CD1c-positive myeloid dendritic cell (primary cell): ENCODE data around the gene HM13.
A peak's percentile ranks its signal among the peaks of the same experiment; 100 is the strongest.
"Not testable (repeated sequence)": the region's sequence is repeated elsewhere in the genome, so short reads cannot be mapped to it uniquely, and the experiment has no call there.

Experiments used
- DNase-seq: peaks from one replicate; pipeline ENCODE4 v3.0.0-alpha.2; 2016; ENCODE audit errors: extremely low spot score

The HM13 gene

GRCh38 chr20:31593221-31594001, 79.2 kb downstream of the HM13 start:
- DNase-seq: no peak

- DNase-seq: no peak
These were observed 79.8 kb downstream of the HM13 start for GRCh38 chr20:31594002-31594557.

- no peak for DNase-seq
These were observed 80.5 kb downstream of the HM13 start for GRCh38 chr20:31594558-31595379.

DNA sequence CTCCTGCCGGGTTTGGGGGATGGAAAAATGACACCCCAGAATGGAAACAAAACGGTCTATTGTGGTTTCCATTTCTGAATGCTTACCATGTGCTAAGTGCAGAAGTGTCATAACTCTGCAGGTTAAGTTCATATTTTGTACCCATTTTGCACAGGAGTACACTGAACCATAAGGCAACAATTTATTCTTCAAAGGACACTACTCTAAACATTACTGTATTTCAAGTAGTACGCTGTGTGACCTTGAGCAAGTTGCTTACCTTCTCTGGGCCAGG, 81.1 kb downstream of the HM13 start:
- DNase-seq: no peak

DNA sequence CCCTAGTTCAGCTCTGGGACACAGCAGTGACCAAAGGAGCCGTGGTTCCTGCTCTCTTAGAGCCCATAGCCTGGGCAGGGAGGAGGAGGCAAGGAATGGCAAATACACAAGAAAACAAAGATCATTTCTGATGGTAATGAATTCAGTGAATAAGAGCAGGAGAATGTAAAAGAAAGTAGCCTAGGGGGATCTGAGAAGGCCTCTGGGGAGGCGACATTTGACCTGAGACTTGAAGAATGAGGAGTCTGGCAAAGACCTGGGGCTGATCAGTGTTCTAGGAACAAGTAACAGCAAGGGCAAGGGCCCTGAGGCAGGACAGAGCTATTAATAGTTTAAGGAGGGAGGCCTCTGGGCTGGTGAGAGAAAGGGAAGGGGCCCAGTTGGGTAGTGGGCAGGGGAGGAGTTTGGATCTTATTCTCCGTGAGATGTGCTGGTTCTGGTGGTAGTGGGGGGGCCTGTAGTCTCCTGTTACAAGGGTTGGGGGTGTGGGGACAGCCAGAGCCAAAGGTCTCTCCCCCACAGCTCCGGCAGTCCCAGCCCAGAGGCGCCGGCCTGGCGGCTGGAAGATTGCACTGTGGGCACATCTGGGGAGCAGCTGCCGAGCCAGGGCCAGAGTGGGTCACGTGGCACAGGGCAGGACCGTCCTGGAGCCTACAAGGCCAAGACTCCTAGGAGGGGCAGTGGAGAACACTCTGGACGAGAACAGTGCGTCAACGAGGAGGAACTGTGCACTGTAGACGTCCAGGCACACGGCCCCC, 81.6 kb downstream of the HM13 start:
- DNase-seq: no peak

DNA sequence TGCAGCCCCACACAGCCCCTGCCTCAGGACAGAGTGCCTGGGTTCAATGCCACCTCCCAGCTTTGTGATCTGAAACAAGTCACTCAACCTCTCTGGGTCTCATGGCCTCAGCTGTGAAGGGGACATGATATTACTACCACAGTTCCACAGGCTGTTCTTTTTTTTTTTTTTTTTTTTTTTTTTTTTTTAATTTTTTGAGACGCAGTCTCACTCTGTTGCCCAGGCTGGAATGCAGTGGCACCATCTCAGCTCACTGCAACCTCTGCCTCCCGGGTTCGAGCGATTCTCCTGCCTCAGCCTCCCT, 82.1 kb downstream of the HM13 start:
- DNase-seq: not testable (repeated sequence)

DNA sequence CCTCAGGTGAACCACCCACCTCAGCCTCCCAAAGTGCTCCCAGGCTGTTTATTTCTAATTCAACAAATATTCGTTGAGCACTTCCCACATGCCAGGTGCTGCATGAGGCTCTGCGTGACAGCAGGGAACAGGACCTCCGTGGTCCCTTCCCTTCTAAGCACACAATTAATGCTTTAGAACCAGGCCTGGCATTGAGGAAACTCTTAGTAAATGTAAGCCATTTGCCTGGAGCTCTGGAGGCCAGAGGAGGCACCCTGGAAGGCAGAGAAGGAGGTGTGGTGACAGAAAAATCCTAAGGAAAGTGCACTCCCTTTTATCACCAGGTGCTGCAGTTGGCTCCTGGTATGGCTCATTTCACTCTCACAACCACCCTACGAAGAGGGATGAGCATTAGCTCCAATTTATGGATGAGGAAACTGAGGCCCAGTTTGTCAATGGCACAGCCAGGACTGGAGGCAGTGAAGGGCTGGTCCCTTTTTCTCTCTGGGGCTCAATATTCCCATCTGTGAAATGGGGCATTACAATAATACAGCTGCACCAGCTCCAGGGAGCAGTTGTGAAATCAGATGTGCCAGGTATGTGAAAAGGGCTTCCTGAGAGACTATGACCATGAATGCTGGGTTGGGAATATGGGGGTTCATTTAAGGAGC, 82.7 kb downstream of the HM13 start:
- DNase-seq: no peak

GRCh38 chr20:31597481-31597855, 83.2 kb downstream of the HM13 start:
- DNase-seq: no peak

DNA sequence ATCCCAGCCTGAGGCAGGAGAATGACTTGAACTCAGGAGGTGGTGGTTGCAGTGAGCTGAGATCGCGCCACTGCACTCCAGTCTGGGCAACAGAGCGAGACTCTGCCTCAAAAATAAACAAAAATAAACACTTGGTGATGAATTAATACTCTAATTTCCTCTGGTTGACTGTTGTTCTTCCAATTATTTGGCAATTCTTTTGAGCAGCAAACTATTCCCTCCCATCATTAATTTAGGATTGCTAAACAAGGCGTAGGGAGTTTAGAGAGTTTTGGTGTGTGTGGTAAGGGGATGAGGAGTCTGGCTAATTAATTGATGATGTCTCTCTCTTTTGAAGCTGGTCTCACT, 88.2 kb downstream of the HM13 start:
- DNase-seq: no peak

- peak; percentile 33 for DNase-seq
These were observed 88.7 kb downstream of the HM13 start for GRCh38 chr20:31602779-31603441.

DNA sequence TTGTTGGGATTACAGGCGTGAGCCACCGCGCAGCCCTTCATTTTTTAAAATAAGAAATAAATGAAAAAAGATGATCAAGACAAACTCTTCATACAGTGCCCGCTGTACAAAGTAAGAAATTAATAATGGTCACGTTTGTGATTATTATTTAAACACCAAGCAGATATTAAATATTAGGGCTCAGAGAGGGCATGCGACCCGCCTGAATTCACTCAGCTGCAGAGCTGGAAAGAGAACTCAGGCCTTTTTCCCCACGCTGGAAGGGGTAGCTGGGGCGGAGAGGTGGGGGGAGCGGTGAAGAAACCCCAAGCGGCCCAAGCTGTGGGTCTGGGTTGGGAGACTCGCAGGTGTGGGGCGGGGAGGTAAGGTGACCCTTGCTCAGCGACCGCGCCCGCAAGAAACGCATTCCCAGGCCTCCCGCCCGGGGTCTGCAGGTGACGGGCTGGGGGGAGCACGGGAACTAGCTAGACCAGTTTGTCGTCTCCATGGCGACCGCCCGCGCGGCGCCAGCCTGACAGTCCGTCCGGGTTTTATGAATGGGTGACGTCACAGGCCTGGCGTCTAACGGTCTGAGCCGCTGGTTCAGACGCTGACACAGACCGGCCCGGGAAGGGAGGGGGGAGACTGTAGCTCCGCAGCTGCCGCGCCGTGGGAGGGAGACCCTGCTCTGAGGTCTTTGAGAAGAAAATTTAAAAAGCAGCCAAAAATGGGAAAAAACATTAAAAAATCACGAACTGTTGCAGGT, 89.8 kb downstream of the HM13 start:
- DNase-seq: peak; percentile 94

DNA sequence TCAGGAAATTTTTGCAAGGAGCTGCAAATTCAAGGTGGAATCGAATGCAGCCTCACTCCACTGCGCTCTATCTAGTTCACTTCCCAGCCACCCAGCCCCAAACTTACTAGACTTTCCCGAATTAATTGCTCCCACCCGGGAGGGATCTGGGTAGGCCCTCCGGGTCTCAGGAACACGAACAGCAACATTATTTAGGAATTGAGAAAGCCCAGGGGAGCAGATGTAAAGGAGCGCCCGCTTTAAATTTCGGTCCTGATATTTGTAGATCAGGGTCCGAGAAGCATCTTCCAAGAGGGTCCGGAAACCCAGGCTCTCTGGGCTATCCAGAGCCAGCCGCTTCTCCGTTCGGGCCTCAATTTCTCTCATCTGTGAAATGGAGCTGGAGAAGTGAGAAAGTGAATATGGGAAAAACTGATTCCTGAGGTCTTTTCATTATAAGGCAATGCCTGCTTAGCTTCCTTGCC, 90.4 kb downstream of the HM13 start:
- DNase-seq: no peak

DNA sequence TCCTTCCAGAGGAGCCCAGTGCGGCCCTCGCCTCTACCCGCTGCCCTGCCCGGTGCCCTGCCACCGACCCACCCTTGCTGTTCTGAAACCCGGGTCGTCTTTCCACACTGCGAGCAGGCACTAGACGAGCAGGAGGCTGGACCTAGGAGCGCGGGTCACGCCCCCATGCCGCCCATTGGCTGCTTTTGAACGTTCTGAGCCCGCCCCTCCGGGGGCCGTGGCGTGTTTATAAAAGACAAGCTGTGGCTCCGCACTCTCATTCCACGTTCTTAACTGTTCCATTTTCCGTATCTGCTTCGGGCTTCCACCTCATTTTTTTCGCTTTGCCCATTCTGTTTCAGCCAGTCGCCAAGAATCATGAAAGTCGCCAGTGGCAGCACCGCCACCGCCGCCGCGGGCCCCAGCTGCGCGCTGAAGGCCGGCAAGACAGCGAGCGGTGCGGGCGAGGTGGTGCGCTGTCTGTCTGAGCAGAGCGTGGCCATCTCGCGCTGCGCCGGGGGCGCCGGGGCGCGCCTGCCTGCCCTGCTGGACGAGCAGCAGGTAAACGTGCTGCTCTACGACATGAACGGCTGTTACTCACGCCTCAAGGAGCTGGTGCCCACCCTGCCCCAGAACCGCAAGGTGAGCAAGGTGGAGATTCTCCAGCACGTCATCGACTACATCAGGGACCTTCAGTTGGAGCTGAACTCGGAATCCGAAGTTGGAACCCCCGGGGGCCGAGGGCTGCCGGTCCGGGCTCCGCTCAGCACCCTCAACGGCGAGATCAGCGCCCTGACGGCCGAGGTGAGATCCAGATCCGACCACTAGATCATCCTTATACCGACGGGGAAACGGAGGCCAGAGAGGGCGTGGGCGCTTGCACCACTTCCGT, 91.0 kb downstream of the HM13 start, which contains the start of gene ID1:
Gene ID1 (plus strand): TSS at position 259 of the 871 bp plus-strand sequence. CDS start 99 bp downstream, at position 358.
- DNase-seq: peak; percentile 97

- DNase-seq: peak; percentile 18
These were observed 91.9 kb downstream of the HM13 start for GRCh38 chr20:31605902-31606803.

DNA sequence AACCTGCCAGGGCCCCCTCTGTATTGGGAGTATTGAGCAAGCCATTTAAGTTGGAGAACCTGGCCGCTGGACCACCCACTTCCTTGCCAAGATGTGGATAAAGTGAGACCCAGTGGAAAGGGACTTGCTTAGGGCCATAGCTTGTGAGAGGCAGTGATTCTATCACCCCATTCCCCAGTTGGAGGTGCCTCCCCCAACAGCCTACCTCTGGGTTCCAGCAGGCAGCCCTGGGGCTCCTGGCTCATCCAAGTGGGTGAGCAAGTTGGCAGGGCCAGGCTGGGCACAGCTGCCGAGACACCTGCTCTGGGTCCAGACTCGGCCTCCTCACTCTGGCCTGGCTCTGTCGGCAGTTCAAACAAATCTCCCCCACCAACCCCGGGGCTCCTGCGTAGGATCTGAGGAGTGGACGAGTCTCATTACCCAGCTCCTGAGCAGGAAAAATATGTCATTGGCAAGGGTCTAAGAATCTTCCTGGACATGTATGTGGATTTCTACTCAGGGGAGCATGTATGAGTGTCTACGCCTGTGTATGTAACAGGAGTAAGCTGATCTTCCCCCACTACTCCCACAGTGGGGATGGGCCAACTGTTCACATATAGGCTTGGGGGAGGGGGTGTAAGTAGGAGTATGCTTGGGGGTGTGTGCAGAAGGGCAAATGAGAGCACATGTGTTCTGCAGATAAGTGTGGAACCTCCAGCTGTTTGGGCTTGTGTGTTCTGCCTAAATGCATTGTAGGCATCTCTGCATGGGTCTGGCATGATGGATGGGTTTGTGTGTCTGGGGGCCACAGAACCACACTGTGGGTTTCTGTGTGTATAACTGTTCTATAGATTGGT, 92.8 kb downstream of the HM13 start:
- DNase-seq: no peak

GRCh38 chr20:31607640-31608250, 93.5 kb downstream of the HM13 start:
- DNase-seq: no peak

DNA sequence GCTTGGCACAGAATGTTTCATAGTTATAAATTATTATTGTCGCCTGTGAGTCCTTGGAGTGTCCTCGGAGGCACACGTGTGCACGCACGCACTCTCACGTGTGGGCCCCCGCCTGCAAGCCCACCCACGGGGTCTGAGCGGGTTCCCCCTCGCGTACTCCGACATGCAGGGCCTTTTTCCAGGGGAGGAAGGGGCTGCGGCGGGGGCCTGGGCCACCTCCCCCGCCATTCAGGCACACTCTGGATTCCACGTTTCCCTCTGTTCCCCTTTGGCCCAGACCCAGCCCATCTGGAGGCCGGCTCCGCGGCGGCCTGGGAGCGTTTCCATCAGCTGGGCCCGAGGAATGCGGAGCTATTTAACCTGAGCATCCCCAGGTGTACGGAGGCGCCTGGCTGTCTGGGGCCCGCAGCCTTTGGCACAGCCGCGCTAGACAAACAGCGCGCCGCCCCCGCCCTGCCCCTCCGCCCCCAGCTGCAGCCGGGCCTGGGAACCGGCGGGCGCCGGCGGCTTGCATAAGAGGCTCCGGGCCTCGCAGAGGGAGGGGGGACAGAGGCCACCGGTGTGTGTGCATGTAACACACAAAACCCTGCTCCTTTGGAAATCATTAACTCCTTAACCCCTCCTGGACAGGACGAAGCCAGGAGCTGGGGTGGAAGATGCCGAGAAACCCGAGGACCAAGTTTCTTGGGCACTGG, 94.2 kb downstream of the HM13 start:
- DNase-seq: peak; percentile 40
